H1 (cell line): ENCODE results near the gene ITGB1BP1. TPM values are rescaled to one million over a fixed set of nuclear protein-coding genes. Genes with fewer than 3 reads are reported as not detected.

ENCODE experiments used
- CTCF ChIA-PET: fragments of 300-600 bp; sonication (Branson Sonifier 250); formaldehyde crosslinking; loops from one replicate; lab custom pipeline; 2021; ENCODE audit not compliant: partially characterized antibody; lab: Charles Lee
- POLR2A ChIA-PET: fragments of 300-600 bp; sonication (Branson Sonifier 250); formaldehyde crosslinking; loops from one replicate; lab custom pipeline; 2021; ENCODE audit warnings: inconsistent platforms; ENCODE audit not compliant: partially characterized antibody; lab: Charles Lee
- DNase-seq, 2 experiments: peaks; one replicate each; pipeline versions ENCODE4 v3.0.0 to v3.0.0-alpha.2; 2010 to 2022; ENCODE audit warnings: low spot score in 2 of 2, low read depth in 1 of 2, mixed read lengths in 1 of 2
- FAIRE-seq: peaks from 2 replicates; lab custom pipeline; 2011; peaks lifted over from hg19 to GRCh38; lab: Jason Lieb, UNC
- H2AFZ ChIP-seq: 2 replicates; pipeline ENCODE4 v1.8.1; 2012; ENCODE audit warnings: low read length, inconsistent platforms
- H2AK5ac ChIP-seq: 2 replicates; pipeline ENCODE4 v1.6.1; 2013; ENCODE audit warnings: low read depth, low read length
- H2BK120ac ChIP-seq: replicated peaks from 2 replicates; pipeline ENCODE3; 2013; ENCODE audit warnings: low read depth, low read length, inconsistent platforms
- H2BK12ac ChIP-seq: 2 replicates; pipeline ENCODE4 v1.6.1; 2013; ENCODE audit warnings: low read depth, low read length
- H2BK15ac ChIP-seq: 2 replicates; pipeline ENCODE4 v1.6.1; 2013; ENCODE audit warnings: low read length
- H2BK20ac ChIP-seq: 2 replicates; pipeline ENCODE4 v1.6.1; 2013; ENCODE audit warnings: low read length
- H2BK5ac ChIP-seq: 2 replicates; pipeline ENCODE4 v1.6.1; 2013; ENCODE audit warnings: low read depth, low read length
- H3K14ac ChIP-seq: 2 replicates; pipeline ENCODE4 v1.6.1; 2013; ENCODE audit warnings: inconsistent platforms; ENCODE audit not compliant: insufficient read length
- H3K18ac ChIP-seq: 2 replicates; pipeline ENCODE4 v1.6.1; 2013; ENCODE audit warnings: low read length; ENCODE audit errors: extremely low read depth
- H3K23ac ChIP-seq: 2 replicates; pipeline ENCODE4 v1.6.1; 2013; ENCODE audit warnings: inconsistent platforms; ENCODE audit not compliant: insufficient read length
- H3K23me2 ChIP-seq: 2 replicates; pipeline ENCODE4 v1.6.1; 2013; ENCODE audit warnings: low read depth, low read length
- H3K27ac ChIP-seq: 2 replicates; pipeline ENCODE4 v1.6.1; 2011; ENCODE audit warnings: low read depth, low read length, inconsistent platforms
- H3K27me3 ChIP-seq, 4 experiments: replicated peaks in 1 of 4; 1 replicate in 1 of 4; 2 replicates in 3 of 4; pipeline versions ENCODE4 v1.6.1 to v1.8.1; 2011 to 2013; ENCODE audit warnings: low read length in 3 of 4, mild to moderate bottlenecking in 3 of 4, inconsistent platforms in 2 of 4, mixed read lengths in 2 of 4, moderate library complexity in 1 of 4; ENCODE audit not compliant: control insufficient read depth in 3 of 4, insufficient read depth in 3 of 4; ENCODE audit errors: extremely low read depth in 1 of 4
- H3K36me3 ChIP-seq, 4 experiments: 2 replicates each; pipeline versions ENCODE4 v1.6.1 to v1.8.1; 2011 to 2013; ENCODE audit warnings: mild to moderate bottlenecking in 4 of 4, low read length in 3 of 4, moderate library complexity in 2 of 4, control low read depth in 1 of 4, inconsistent platforms in 1 of 4; ENCODE audit not compliant: insufficient read depth in 4 of 4, control insufficient read depth in 2 of 4
- H3K4ac ChIP-seq: replicated peaks from 2 replicates; pipeline ENCODE3; 2013; ENCODE audit warnings: low read length, low read depth, mixed read lengths, inconsistent platforms; ENCODE audit not compliant: insufficient read length
- H3K4me1 ChIP-seq, 4 experiments: replicated peaks in 1 of 4; 1 replicate in 1 of 4; 2 replicates in 3 of 4; pipeline versions ENCODE4 v1.6.1 to v1.8.1; 2011 to 2013; ENCODE audit warnings: low read length in 3 of 4, inconsistent platforms in 2 of 4, mixed read lengths in 1 of 4; ENCODE audit not compliant: insufficient read depth in 4 of 4, control insufficient read depth in 3 of 4
- H3K4me2 ChIP-seq, 2 experiments: 2 replicates each; pipeline versions ENCODE4 v1.6.1 to v1.8.1; 2011 to 2013; ENCODE audit warnings: low read depth in 2 of 2, low read length in 2 of 2, control low read depth in 1 of 2, inconsistent platforms in 1 of 2, mild to moderate bottlenecking in 1 of 2; ENCODE audit not compliant: insufficient read depth in 1 of 2
- H3K4me3 ChIP-seq, 4 experiments: fragments of 200-600, 300-600 bp in 1 of 4; sonication (generic), shearing (Covaris generic), sonication (Bioruptor Twin) in 1 of 4; 2 replicates each; pipeline versions ENCODE4 v1.5.1 to v1.8.1; 2011 to 2016; ENCODE audit warnings: low read length in 4 of 4, low read depth in 3 of 4, control low read depth in 2 of 4, inconsistent platforms in 2 of 4, mild to moderate bottlenecking in 2 of 4, mixed read lengths in 1 of 4, moderate library complexity in 1 of 4; ENCODE audit not compliant: insufficient read depth in 2 of 4; ENCODE audit errors: extremely low read depth in 1 of 4
- H3K56ac ChIP-seq: replicated peaks from 2 replicates; pipeline ENCODE3; 2013; ENCODE audit warnings: low read depth, mild to moderate bottlenecking, mixed read lengths, low read length, inconsistent platforms; ENCODE audit not compliant: insufficient read length
- H3K79me1 ChIP-seq: 2 replicates; pipeline ENCODE4 v1.6.1; 2013; ENCODE audit warnings: low read depth, low read length, control low read depth
- H3K79me2 ChIP-seq, 2 experiments: 2 replicates each; pipeline versions ENCODE4 v1.6.1 to v1.8.1; 2012 to 2013; ENCODE audit warnings: low read length in 2 of 2, mild to moderate bottlenecking in 2 of 2, inconsistent platforms in 1 of 2; ENCODE audit not compliant: insufficient read depth in 2 of 2, control insufficient read depth in 1 of 2
- H3K9ac ChIP-seq, 4 experiments: replicated peaks in 1 of 4; 1 replicate in 1 of 4; 2 replicates in 3 of 4; pipeline versions ENCODE4 v1.6.1 to v1.8.1; 2011 to 2013; ENCODE audit warnings: low read depth in 3 of 4, low read length in 3 of 4, control low read depth in 2 of 4, mild to moderate bottlenecking in 2 of 4, moderate library complexity in 2 of 4, inconsistent platforms in 1 of 4; ENCODE audit errors: extremely low read depth in 1 of 4
- H3K9me3 ChIP-seq, 2 experiments: 2 replicates each; pipeline versions ENCODE4 v1.6.1 to v1.8.1; 2012 to 2013; ENCODE audit warnings: mild to moderate bottlenecking in 2 of 2, moderate library complexity in 2 of 2, control low read depth in 1 of 2, inconsistent platforms in 1 of 2, low read depth in 1 of 2, low read length in 1 of 2, mixed read lengths in 1 of 2; ENCODE audit not compliant: insufficient read depth in 2 of 2
- H4K20me1 ChIP-seq, 2 experiments: replicated peaks in 1 of 2; 2 replicates each; pipeline versions ENCODE3 to v1.8.1; 2011 to 2013; ENCODE audit warnings: inconsistent platforms in 2 of 2, low read length in 2 of 2, mild to moderate bottlenecking in 1 of 2; ENCODE audit not compliant: insufficient read depth in 2 of 2, control insufficient read depth in 1 of 2
- H4K5ac ChIP-seq: 2 replicates; pipeline ENCODE4 v1.6.1; 2013; ENCODE audit warnings: low read length, low read depth, mixed read lengths, inconsistent platforms; ENCODE audit not compliant: insufficient read length
- H4K8ac ChIP-seq: 2 replicates; pipeline ENCODE4 v1.8.0; 2013; ENCODE audit warnings: mild to moderate bottlenecking, moderate library complexity, low read length, inconsistent platforms; ENCODE audit not compliant: insufficient read depth; ENCODE audit errors: extremely low read depth
- H4K91ac ChIP-seq: replicated peaks from 2 replicates; pipeline ENCODE3; 2013; ENCODE audit warnings: low read length, mixed read lengths, inconsistent platforms; ENCODE audit not compliant: insufficient read length
- ASH2L ChIP-seq: fragments of 200-600, 300-600 bp; sonication (generic); IDR thresholded peaks from one replicate; pipeline ENCODE4 v1.7.1; 2017; ENCODE audit warnings: low read length
- CBX8 ChIP-seq: fragments of 300-800, 300-1000 bp; sonication (generic); IDR thresholded peaks from 2 replicates; pipeline ENCODE4 v1.7.1; 2016; ENCODE audit warnings: low read depth, low read length, borderline replicate concordance
- CHD2 ChIP-seq: IDR thresholded peaks from 2 replicates; pipeline ENCODE4 v1.6.1; 2012; ENCODE audit warnings: low read length, improper control_type of control experiment
- EP300 ChIP-seq, 2 experiments: IDR thresholded peaks; 1 replicate in 1 of 2; 2 replicates in 1 of 2; pipeline ENCODE4 v1.6.1; 2011 to 2012; ENCODE audit warnings: low read depth in 2 of 2, low read length in 2 of 2, mild to moderate bottlenecking in 2 of 2, borderline replicate concordance in 1 of 2, inconsistent platforms in 1 of 2, moderate library complexity in 1 of 2
- GTF2F1 ChIP-seq: IDR thresholded peaks from 2 replicates; pipeline ENCODE4 v1.6.1; 2012; ENCODE audit warnings: low read depth, low read length, improper control_type of control experiment, borderline replicate concordance
- KDM5A ChIP-seq: fragments of 200-600 bp; IDR thresholded peaks from 2 replicates; pipeline ENCODE4 v1.7.1; 2012; ENCODE audit warnings: mild to moderate bottlenecking, low read length, inconsistent platforms, mixed read lengths
- POLR2A ChIP-seq, 2 experiments: IDR thresholded peaks; 1 replicate in 1 of 2; 2 replicates in 1 of 2; pipeline ENCODE4 v1.6.1; 2011; ENCODE audit warnings: low read depth in 2 of 2, low read length in 2 of 2, mild to moderate bottlenecking in 2 of 2; ENCODE audit errors: control extremely low read depth in 1 of 2
- RAD21 ChIP-seq, 2 experiments: IDR thresholded peaks in 1 of 2; conservative IDR thresholded peaks in 1 of 2; 2 replicates each; pipeline ENCODE4 v1.6.1; 2011; ENCODE audit warnings: low read depth in 2 of 2, low read length in 2 of 2, improper control_type of control experiment in 1 of 2, inconsistent platforms in 1 of 2, mild to moderate bottlenecking in 1 of 2, moderate library complexity in 1 of 2
- RFX5 ChIP-seq: IDR thresholded peaks from 2 replicates; pipeline ENCODE4 v1.6.1; 2011; ENCODE audit warnings: low read depth, low read length, improper control_type of control experiment, borderline replicate concordance
- SUZ12 ChIP-seq: fragments of 200-600 bp; sonication (generic); IDR thresholded peaks from 2 replicates; pipeline ENCODE4 v1.6.1; 2012; ENCODE audit warnings: mild to moderate bottlenecking, inconsistent platforms, low read length, moderate library complexity, mixed read lengths
- TAF7 ChIP-seq: optimal IDR thresholded peaks from 2 replicates; pipeline ENCODE3; 2011; ENCODE audit warnings: low read depth, mild to moderate bottlenecking, inconsistent platforms, low read length, moderate library complexity, borderline replicate concordance
- WGBS, 2 experiments: shearing (Covaris generic) in 1 of 2; methylation state at CpG; one replicate each; pipeline versions ENCODE4 v1.1.6 to v1.1.7; 2013 to 2015; ENCODE audit warnings: low lambda C conversion rate in 2 of 2, mixed read lengths in 2 of 2, inconsistent platforms in 1 of 2, low coverage in 1 of 2, missing lambda C conversion rate in 1 of 2; ENCODE audit not compliant: insufficient replicate concordance in 2 of 2, insufficient coverage in 1 of 2, insufficient read length in 1 of 2; ENCODE audit errors: extremely low coverage in 1 of 2, missing lambda C conversion rate in 1 of 2; 5-methylcytosine and 5-hydroxymethylcytosine counted together
- polyA plus RNA-seq, 7 experiments: library from polyadenylated mRNA; depleted of rRNA in 3 of 7; stranded (reverse) in 5 of 7; unstranded in 2 of 7; fragments of >200 nt in 5 of 7; fragments of 200-250 nt in 2 of 7; gene quantifications; 1 replicate in 5 of 7; 2 replicates in 1 of 7; 4 replicates in 1 of 7; pipeline versions ENCODE4 v1.2.1 to v1.2.3, GENCODE V29; 2011 to 2013; ENCODE audit warnings: missing spikeins in 2 of 7, mixed read lengths in 2 of 7
- total RNA-seq: library from RNA; stranded (reverse); fragmentation: NEBNext Ultra II Directional; extraction: Animal tissue kit (Norgen Biotek cat#: 25700); gene quantifications from 2 replicates; pipeline ENCODE4 v1.2.1, GENCODE V29; 2021
- TF ChIP-seq, protein P1 (sequence below): IDR thresholded peaks from 2 replicates; pipeline ENCODE4 v1.6.1; 2011; ENCODE audit warnings: low read depth, mild to moderate bottlenecking, low read length; ENCODE audit not compliant: insufficient read depth

The ITGB1BP1 gene
- total and polyA plus RNA-seq, 2 of the 8 experiments (the other 6 are each of a cell fraction or from before 2014, with no cell fraction given): 16.1 to 45.4 TPM

DNA sequence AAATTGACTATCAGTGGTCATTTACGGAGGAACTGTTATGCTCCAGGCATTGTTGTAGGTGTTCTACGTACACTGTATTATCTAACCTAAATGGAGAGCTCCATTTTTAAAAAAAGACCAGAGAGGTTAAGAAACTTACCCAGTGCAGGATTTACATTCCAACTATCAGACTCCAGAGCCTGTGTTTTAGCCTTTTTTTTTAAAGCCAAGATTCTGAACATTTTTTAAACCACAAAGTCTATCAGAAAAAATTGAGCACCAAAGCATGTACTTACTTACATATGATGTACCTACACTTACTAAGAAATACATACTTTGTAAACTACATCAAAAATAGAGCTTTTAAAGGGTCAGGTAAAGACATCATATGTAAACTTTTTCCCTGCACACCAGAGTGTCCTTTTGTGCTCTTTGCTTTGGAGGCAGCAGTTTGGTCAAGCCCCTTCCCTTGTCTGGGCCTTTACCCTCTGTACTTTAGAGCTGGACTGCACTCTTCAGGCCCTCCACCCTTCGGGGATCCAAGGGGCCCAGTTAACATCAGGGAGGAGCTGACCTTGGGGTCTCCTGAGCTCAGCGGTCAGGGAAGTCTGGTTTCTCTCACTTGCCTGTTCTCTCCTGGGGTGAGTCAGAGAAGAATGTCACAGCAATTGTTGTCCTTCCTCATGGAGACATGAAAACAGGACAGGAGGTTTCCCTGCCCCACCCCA is 58.4 kb downstream of the ITGB1BP1 start:
- 88% methylated on average over 4 of the region's 4 CpGs; no CpG with 5 or more reads in 1 of the 2 experiments for WGBS, 2 experiments
- Histone ChIP-seq H2BK20ac (no peak overlapping the region), H3K9me3 (no peaks in the 10 kb centered on the region), H3K4ac (no peak overlapping the region), H4K20me1 (peaks cover 0 to 2% of the 10 kb centered on the region in 2 experiments), H4K8ac (no peak overlapping the region), H2BK5ac (no peak overlapping the region), H3K23ac (no peak overlapping the region), H3K18ac (no peak overlapping the region), H2AFZ (no peak overlapping the region), H2BK120ac (no peak overlapping the region), H4K91ac (no peak overlapping the region), H4K5ac (no peak overlapping the region), H3K9ac (no peak overlapping the region), H2AK5ac (no peak overlapping the region), H3K56ac (no peak overlapping the region), H2BK12ac (no peak overlapping the region), H3K27ac (no peak overlapping the region), H3K36me3 (peaks cover 0 to 4% (median 1%) of the 10 kb centered on the region in 4 experiments; a peak in 5 of 8 replicates), H3K4me2 (no peak overlapping the region), H3K27me3 (no peaks in the 10 kb centered on the region), H3K14ac (no peak overlapping the region), H2BK15ac (no peak overlapping the region), H3K79me2 (no peaks in the 10 kb centered on the region), H3K79me1 (no peaks in the 10 kb centered on the region), H3K4me1 (no peaks in the 10 kb centered on the region), H3K4me3 (no peak overlapping the region), H3K23me2 (no peaks in the 10 kb centered on the region)
- DNase-seq (no peak), FAIRE-seq (no peak)
- CTCF ChIA-PET: interaction anchor here (0.7 to 2.0 kb wide), 7 partner anchors 9 to 225 kb away, joined by 3 to 8 read pairs (median 4); no protein-coding TSS in a partner anchor
- POLR2A ChIA-PET: interaction anchor here (0.7 kb wide), 1 partner anchor 26 kb away, joined by 3 read pairs; no protein-coding TSS in a partner anchor
- no peak for TF ChIP-seq RFX5
- TF ChIP-seq ASH2L: no peak
- no peak for TF ChIP-seq RAD21 (IDR thresholded peaks at IDR 0.05 in 1 of 2, conservative IDR thresholded peaks at IDR 0.05 in 1 of 2; ENCODE audit: low read depth in 2 of 2, low read length in 2 of 2)
- no peak for TF ChIP-seq SUZ12
- TF ChIP-seq GTF2F1: no peak
- TF ChIP-seq POLR2A (IDR thresholded peaks at IDR 0.05; ENCODE audit: control extremely low read depth in 1 of 2, low read depth in 2 of 2, low read length in 2 of 2): no peak
- TF ChIP-seq TAF7: no peak
- no peak for TF ChIP-seq KDM5A
- TF ChIP-seq, protein P1, sequence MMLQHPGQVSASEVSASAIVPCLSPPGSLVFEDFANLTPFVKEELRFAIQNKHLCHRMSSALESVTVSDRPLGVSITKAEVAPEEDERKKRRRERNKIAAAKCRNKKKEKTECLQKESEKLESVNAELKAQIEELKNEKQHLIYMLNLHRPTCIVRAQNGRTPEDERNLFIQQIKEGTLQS: no peak
- no peak for TF ChIP-seq CBX8
- TF ChIP-seq EP300 (IDR thresholded peaks at IDR 0.05; ENCODE audit: borderline replicate concordance in 1 of 2, low read depth in 2 of 2, low read length in 2 of 2): no peak
- TF ChIP-seq CHD2: no peak
